Measurements from ENCODE around the gene HIVEP3.

DNA sequence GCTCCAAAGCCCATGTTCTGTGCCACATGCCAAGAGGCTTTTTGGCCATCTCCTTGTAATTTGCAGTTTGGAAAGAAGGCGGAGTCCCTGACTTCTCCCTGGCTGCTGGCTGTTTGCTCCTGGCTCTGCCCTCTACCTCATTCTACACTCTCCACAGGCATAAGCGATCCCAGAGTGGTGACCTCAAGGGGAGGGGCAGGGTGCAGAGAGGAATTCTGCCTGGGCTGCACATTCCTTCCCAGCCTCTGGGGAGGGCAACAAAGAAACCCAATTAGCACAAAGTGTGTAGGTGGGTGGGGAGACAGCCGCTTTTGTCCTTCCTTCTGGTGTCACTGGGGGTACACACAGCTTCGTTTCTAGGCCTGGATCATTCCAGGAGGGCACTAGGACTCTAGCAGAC, 95.3 kb downstream of the HIVEP3 start:
- TF ChIP-seq, protein P1, sequence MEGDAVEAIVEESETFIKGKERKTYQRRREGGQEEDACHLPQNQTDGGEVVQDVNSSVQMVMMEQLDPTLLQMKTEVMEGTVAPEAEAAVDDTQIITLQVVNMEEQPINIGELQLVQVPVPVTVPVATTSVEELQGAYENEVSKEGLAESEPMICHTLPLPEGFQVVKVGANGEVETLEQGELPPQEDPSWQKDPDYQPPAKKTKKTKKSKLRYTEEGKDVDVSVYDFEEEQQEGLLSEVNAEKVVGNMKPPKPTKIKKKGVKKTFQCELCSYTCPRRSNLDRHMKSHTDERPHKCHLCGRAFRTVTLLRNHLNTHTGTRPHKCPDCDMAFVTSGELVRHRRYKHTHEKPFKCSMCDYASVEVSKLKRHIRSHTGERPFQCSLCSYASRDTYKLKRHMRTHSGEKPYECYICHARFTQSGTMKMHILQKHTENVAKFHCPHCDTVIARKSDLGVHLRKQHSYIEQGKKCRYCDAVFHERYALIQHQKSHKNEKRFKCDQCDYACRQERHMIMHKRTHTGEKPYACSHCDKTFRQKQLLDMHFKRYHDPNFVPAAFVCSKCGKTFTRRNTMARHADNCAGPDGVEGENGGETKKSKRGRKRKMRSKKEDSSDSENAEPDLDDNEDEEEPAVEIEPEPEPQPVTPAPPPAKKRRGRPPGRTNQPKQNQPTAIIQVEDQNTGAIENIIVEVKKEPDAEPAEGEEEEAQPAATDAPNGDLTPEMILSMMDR (IDR thresholded peaks at IDR 0.05), result peak in 1 of 7 experiments; percentile 7
- TF ChIP-seq POLR2AphosphoS5 (IDR thresholded peaks at IDR 0.05) (no peak), EP300 (IDR thresholded peaks at IDR 0.05) (no peak)
